KMS-11 (cell line): ENCODE data around the gene C11orf21.

ENCODE experiments used
- H2AFZ ChIP-seq: fragments of 200-600 bp; sonication (generic); 2 replicates; pipeline ENCODE4 v1.6.1; 2016; ENCODE audit warnings: antibody characterized with exemption, mixed run types, low read depth
- H3K27ac ChIP-seq: fragments of 200-600 bp; sonication (generic); 2 replicates; pipeline ENCODE4 v1.6.1; 2016; ENCODE audit warnings: mild to moderate bottlenecking, mixed run types
- H3K27me3 ChIP-seq: fragments of 200-600 bp; sonication (generic); 2 replicates; pipeline ENCODE4 v1.6.1; 2017; ENCODE audit warnings: mild to moderate bottlenecking, low read depth, mixed run types, moderate library complexity; ENCODE audit not compliant: insufficient read depth
- H3K36me3 ChIP-seq: fragments of 200-600 bp; sonication (generic); 2 replicates; pipeline ENCODE4 v1.6.1; 2017; ENCODE audit warnings: mild to moderate bottlenecking, mixed run types; ENCODE audit not compliant: insufficient read depth
- H3K4me1 ChIP-seq: fragments of 200-600 bp; sonication (generic); 2 replicates; pipeline ENCODE4 v1.6.1; 2016; ENCODE audit warnings: mild to moderate bottlenecking, low read depth, mixed run types; ENCODE audit not compliant: poor library complexity, severe bottlenecking
- H3K4me2 ChIP-seq: fragments of 200-600 bp; sonication (generic); 2 replicates; pipeline ENCODE4 v1.7.0; 2016; ENCODE audit warnings: mild to moderate bottlenecking, mixed run types
- H3K4me3 ChIP-seq: fragments of 200-600 bp; sonication (generic); IDR thresholded peaks from 2 replicates; pipeline ENCODE4 v1.6.1; 2017; ENCODE audit warnings: low read depth, low read length, mixed read lengths; ENCODE audit not compliant: insufficient read depth
- H3K79me2 ChIP-seq: fragments of 200-600 bp; sonication (generic); 2 replicates; pipeline ENCODE4 v1.6.1; 2016; ENCODE audit warnings: low read depth, mixed run types; ENCODE audit not compliant: insufficient read depth
- H3K9ac ChIP-seq: fragments of 200-600 bp; sonication (generic); 2 replicates; pipeline ENCODE4 v1.6.1; 2016; ENCODE audit warnings: mild to moderate bottlenecking, mixed run types
- H4K20me1 ChIP-seq: fragments of 200-600 bp; sonication (generic); 2 replicates; pipeline ENCODE4 v1.6.1; 2016; ENCODE audit warnings: mild to moderate bottlenecking, mixed run types; ENCODE audit not compliant: insufficient read depth
- TF ChIP-seq, protein P1 (sequence below): fragments of 200-600 bp; sonication (generic); conservative IDR thresholded peaks from 2 replicates; pipeline ENCODE4 v1.6.1; 2017; ENCODE audit warnings: low read depth, mild to moderate bottlenecking, antibody characterized with exemption, low read length, moderate library complexity, mixed read lengths

Gene C11orf21

DNA sequence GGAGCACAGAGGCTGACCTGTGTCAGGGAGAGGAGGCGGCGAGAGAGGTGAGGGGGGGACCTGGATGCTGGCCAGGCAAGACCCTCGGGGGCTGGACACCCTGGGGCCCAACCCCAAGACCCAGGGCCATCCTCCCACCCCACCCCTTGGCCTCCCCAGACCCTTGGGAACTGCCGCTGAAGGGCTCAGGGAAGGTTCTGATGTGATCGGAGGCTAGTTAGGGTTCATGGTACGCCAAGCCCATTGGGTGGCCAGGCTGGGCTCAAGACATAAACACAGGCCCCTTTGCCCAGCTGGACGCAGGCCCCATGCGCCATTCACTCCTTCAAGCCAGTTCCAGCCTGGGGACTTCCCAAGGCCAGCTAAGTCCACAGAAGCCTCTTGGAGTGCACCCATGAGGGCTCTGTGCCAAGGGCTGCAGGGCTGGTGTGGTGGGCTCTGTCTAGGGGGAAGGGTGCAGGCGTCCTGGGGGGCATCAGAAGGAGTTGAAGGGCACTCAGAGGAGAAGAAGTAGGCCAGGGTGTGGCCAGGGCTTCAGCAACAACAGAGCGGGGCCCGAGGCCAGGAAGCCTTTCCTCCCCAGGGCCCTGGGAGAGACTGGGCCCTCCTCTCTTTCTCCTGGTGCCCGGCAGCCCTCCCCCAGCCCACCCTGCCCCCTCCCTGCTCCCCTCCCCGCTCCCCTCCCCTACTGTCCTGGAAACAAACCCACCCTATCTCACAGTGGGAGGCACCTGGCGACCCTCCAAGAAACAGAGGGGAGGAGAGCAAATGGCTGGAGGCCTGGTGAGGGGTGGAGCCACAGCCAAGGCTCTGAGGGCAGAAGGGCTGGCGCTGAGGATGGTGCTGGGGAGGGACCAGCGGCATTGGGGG, 13.0 kb upstream of the C11orf21 start:
- TF ChIP-seq, protein P1, sequence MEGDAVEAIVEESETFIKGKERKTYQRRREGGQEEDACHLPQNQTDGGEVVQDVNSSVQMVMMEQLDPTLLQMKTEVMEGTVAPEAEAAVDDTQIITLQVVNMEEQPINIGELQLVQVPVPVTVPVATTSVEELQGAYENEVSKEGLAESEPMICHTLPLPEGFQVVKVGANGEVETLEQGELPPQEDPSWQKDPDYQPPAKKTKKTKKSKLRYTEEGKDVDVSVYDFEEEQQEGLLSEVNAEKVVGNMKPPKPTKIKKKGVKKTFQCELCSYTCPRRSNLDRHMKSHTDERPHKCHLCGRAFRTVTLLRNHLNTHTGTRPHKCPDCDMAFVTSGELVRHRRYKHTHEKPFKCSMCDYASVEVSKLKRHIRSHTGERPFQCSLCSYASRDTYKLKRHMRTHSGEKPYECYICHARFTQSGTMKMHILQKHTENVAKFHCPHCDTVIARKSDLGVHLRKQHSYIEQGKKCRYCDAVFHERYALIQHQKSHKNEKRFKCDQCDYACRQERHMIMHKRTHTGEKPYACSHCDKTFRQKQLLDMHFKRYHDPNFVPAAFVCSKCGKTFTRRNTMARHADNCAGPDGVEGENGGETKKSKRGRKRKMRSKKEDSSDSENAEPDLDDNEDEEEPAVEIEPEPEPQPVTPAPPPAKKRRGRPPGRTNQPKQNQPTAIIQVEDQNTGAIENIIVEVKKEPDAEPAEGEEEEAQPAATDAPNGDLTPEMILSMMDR: no peak
- Histone ChIP-seq H3K4me3 (no peak overlapping the region), H3K9ac (no peak overlapping the region), H3K27ac (no peak overlapping the region), H3K4me1 (no peaks in the 10 kb centered on the region), H3K36me3 (no peaks in the 10 kb centered on the region), H3K79me2 (no peaks in the 10 kb centered on the region), H3K4me2 (no peak overlapping the region), H4K20me1 (no peaks in the 10 kb centered on the region), H2AFZ (no peak overlapping the region), H3K27me3 (peaks cover 54% of the 10 kb centered on the region)

GRCh38 chr11:2314136-2314524, 12.4 kb upstream of the C11orf21 start:
- H3K9ac ChIP-seq: no peak overlapping the region

GRCh38 chr11:2313051-2313951, 11.6 kb upstream of the C11orf21 start:
- no peak overlapping the region for H3K9ac ChIP-seq
- H4K20me1 ChIP-seq: no peaks in the 10 kb centered on the region
- H2AFZ ChIP-seq: no peak overlapping the region
- no peaks in the 10 kb centered on the region for H3K36me3 ChIP-seq
- TF ChIP-seq, protein P1: no peak
- peaks cover 43% of the 10 kb centered on the region for H3K27me3 ChIP-seq
- no peak overlapping the region for H3K4me2 ChIP-seq
- H3K27ac ChIP-seq: no peak overlapping the region
- H3K4me3 ChIP-seq: no peak overlapping the region
- no peaks in the 10 kb centered on the region for H3K4me1 ChIP-seq
- H3K79me2 ChIP-seq: no peaks in the 10 kb centered on the region

More at GRCh38 chr11:2314136-2314524, 12.4 kb upstream of the C11orf21 start:
- Histone ChIP-seq H3K79me2 (no peaks in the 10 kb centered on the region), H3K4me2 (no peak overlapping the region), H3K4me1 (no peaks in the 10 kb centered on the region), H4K20me1 (no peaks in the 10 kb centered on the region), H3K36me3 (no peaks in the 10 kb centered on the region), H2AFZ (no peak overlapping the region), H3K27me3 (peaks cover 51% of the 10 kb centered on the region), H3K4me3 (no peak overlapping the region), H3K27ac (no peak overlapping the region)
- TF ChIP-seq, protein P1: no peak

DNA sequence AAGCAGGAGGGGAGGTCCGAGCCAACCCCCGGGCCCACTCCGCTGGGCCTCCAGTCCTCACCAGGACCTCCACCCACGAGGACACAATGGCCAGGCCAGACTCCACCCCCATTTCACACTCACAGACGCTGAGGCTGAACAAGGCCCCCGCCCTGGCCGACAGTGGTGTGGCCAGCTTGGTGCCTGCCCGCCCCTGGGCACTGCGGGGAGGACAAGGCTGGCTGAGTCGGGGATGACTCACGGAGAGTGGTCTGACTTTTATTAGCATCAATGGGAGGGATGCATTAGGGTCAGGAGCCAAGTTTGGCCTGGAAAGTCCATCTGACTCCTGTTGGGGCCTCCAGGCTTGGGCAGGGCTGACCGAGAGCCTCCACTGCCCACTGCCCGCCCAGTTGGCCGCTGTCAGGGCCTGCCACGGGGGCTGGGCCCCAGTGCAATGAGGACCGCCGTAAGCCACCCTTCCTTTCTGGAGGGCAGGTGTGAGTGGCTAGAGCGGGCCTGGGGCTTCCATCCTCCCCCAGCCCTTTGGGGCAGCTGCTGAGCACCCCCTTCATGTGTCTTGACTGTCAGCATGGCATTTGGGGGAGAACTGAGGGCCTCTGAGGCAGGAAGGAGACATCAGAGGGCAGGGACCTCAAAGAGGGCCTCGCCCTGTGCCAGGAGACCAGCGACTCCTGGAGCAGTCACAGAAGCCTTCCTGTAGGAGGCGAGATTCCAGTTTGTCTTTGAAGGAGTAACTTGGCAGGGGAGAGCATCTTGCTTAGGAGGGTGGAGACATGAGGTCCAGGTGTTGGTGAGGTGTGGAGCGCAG, 10.7 kb upstream of the C11orf21 start:
- Histone ChIP-seq H3K4me1 (no peaks in the 10 kb centered on the region), H4K20me1 (no peaks in the 10 kb centered on the region), H3K27me3 (peaks cover 38% of the 10 kb centered on the region), H3K27ac (no peak overlapping the region), H3K9ac (no peak overlapping the region), H3K36me3 (no peaks in the 10 kb centered on the region), H2AFZ (no peak overlapping the region), H3K79me2 (no peaks in the 10 kb centered on the region), H3K4me2 (no peak overlapping the region), H3K4me3 (no peak overlapping the region)
- TF ChIP-seq, protein P1: no peak
